ENCODE measurements around the gene EHD4. TPM values are rescaled to one million over a fixed set of nuclear protein-coding genes. Genes with fewer than 3 reads are reported as not detected.

EHD4 gene
- total and polyA plus RNA-seq, 9 of the 15 experiments (the other 6 are each of a cell fraction or from before 2014, with no cell fraction given) = 0.89 to 10.3 (median 6.4) TPM

DNA sequence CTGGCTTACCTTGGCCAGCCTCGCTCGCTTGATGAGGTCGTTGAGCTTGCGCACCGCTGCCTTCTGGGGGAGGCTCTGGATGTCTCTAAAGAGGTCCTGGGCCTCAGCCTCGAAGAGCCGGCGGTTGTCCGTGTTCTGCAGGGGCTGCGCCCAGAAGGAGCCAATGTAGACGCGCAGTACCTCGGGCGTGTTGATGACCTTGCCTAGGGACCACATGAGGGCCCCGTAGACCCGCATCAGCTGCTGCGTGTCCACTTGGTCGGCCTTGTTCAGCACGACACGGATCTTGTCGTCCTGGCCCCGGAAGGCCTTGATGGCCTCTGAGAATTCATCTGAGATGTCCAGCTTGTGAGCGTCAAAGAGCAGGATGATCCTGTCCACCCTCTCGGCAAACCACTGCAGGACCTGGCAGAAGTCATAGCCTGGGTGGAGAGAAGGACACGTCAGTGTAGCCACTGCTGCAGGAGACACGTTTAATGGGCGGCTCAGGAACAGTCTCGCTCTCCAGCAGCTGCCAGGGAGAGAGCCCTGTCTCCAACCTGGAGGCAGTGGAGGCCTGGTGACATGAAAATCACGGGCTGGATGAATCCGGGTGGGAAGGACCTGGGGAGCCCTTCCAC is 53.0 kb downstream of the EHD4 start:
- H3K4me3 ChIP-seq = no peak overlapping the region

More for the DNA sequence above, 53.0 kb downstream of the EHD4 start:
- peaks cover 9 to 11% of the 10 kb centered on the region in 2 experiments; a peak in 4 of 5 replicates for H3K4me1 ChIP-seq (replicated peaks in 1 of 2; ENCODE audit: control insufficient read depth in 2 of 2, insufficient read depth in 2 of 2, low read length in 2 of 2)
- no peaks in the 10 kb centered on the region for H3K79me2 ChIP-seq (ENCODE audit: control insufficient read depth, insufficient read depth, low read length)
- H2AFZ ChIP-seq (ENCODE audit: low read depth, low read length) = no peak overlapping the region
- no TSS peak for BruUV-seq (replicated peaks)
- H3K27me3 ChIP-seq (ENCODE audit: control insufficient read depth in 2 of 2, insufficient read depth in 2 of 2, low read length in 2 of 2) = no peaks in the 10 kb centered on the region
- no peaks in the 10 kb centered on the region for H3K9me3 ChIP-seq (replicated peaks; ENCODE audit: control insufficient read depth, insufficient read depth, low read depth, low read length)
- TF ChIP-seq RAD21 (CRISPR knock-in tag; conservative IDR thresholded peaks at IDR 0.05 in 1 of 2, IDR thresholded peaks at IDR 0.05 in 1 of 2) (no peak), TARDBP (IDR thresholded peaks at IDR 0.05) (no peak), GATA2 (CRISPR knock-in tag; IDR thresholded peaks at IDR 0.05) (no peak), TCF7 (IDR thresholded peaks at IDR 0.05; ENCODE audit: borderline replicate concordance) (no peak)
- TF ChIP-seq, protein P1, sequence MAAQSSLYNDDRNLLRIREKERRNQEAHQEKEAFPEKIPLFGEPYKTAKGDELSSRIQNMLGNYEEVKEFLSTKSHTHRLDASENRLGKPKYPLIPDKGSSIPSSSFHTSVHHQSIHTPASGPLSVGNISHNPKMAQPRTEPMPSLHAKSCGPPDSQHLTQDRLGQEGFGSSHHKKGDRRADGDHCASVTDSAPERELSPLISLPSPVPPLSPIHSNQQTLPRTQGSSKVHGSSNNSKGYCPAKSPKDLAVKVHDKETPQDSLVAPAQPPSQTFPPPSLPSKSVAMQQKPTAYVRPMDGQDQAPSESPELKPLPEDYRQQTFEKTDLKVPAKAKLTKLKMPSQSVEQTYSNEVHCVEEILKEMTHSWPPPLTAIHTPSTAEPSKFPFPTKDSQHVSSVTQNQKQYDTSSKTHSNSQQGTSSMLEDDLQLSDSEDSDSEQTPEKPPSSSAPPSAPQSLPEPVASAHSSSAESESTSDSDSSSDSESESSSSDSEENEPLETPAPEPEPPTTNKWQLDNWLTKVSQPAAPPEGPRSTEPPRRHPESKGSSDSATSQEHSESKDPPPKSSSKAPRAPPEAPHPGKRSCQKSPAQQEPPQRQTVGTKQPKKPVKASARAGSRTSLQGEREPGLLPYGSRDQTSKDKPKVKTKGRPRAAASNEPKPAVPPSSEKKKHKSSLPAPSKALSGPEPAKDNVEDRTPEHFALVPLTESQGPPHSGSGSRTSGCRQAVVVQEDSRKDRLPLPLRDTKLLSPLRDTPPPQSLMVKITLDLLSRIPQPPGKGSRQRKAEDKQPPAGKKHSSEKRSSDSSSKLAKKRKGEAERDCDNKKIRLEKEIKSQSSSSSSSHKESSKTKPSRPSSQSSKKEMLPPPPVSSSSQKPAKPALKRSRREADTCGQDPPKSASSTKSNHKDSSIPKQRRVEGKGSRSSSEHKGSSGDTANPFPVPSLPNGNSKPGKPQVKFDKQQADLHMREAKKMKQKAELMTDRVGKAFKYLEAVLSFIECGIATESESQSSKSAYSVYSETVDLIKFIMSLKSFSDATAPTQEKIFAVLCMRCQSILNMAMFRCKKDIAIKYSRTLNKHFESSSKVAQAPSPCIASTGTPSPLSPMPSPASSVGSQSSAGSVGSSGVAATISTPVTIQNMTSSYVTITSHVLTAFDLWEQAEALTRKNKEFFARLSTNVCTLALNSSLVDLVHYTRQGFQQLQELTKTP (IDR thresholded peaks at IDR 0.05; ENCODE audit: low read depth in 1 of 2, partially characterized antibody in 2 of 2) = no peak
- H4K20me1 ChIP-seq (replicated peaks; ENCODE audit: control insufficient read depth, insufficient read depth, low read length) = peaks cover 3% of the 10 kb centered on the region; the same call in 1 of the 2 replicates
- no peak overlapping the region for H3K4me2 ChIP-seq (ENCODE audit: insufficient read depth, low read length)
- no peak for FAIRE-seq
- intact Hi-C loops (cut with micrococcal nuclease) (no loop called here), in situ Hi-C loops (cut with MboI) (no loop called here)
- no peak overlapping the region for H3K27ac ChIP-seq (ENCODE audit: extremely low read depth, low read depth, low read length)
- no peak for ATAC-seq
- ChIA-PET CTCF (ENCODE audit: low intra/inter-chr PET ratio) (no interaction called here), POLR2A (interaction anchor here (0.6 to 0.7 kb wide), 2 partner anchors 213 to 358 kb away, joined by 4 to 5 read pairs; no protein-coding TSS in a partner anchor)
- peak overlapping the region in 1 of 2 experiments; percentile 31; a peak in 1 of 4 replicates for H3K9ac ChIP-seq (ENCODE audit: insufficient read depth in 1 of 2, low read depth in 2 of 2, low read length in 2 of 2)
- 88% methylated on average over 28 of the region's 30 CpGs for WGBS (ENCODE audit: insufficient coverage, low coverage, missing lambda C conversion rate)
- peaks cover 18% of the 10 kb centered on the region; the same call in 2 of the 3 replicates for H3K36me3 ChIP-seq (ENCODE audit: control insufficient read depth, insufficient read depth, low read length)
- no peak for DNase-seq (ENCODE audit: extremely low read depth in 1 of 4, low spot score in 3 of 4)
- H3K9me1 ChIP-seq (ENCODE audit: control insufficient read depth, insufficient read depth, low read length) = no peaks in the 10 kb centered on the region

All from K562 (cell line).